GM10266 (cell line): ENCODE data around the gene SMOC1.

Experiments used
- DNase-seq: peaks from one replicate; pipeline ENCODE4 v3.0.0; 2012; ENCODE audit errors: extremely low spot score
- CTCF ChIP-seq: IDR thresholded peaks from 2 replicates; pipeline ENCODE4 v1.5.1; 2012; ENCODE audit warnings: mild to moderate bottlenecking, low read depth; ENCODE audit not compliant: control insufficient read depth, insufficient read depth; ENCODE audit errors: missing control alignments

SMOC1 gene

GRCh38 chr14:69997849-69998248, 118.6 kb downstream of the SMOC1 start:
- DNase-seq: no peak
- no peak for TF ChIP-seq CTCF

GRCh38 chr14:69999261-69999674, 120.1 kb downstream of the SMOC1 start:
- TF ChIP-seq CTCF: no peak

DNA sequence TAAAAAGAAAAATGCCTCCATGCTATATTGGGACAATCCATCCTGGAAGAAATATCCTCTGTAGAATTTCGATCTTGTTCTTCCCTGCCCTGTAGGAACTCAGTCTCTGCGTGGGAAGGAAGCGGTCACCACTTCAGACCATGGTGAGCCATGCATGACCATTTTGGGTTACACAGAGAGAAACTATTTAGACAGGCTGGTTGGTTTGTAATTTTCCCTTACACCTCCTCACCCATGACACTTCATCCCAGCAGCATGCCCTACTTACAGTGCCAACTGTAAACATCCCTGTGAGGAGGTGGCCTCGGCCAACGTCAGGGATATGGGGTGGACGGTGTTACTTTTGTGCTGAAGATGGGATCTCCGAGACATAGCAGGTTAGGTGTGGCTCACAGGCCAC, 121.4 kb downstream of the SMOC1 start:
- TF ChIP-seq CTCF: no peak
- DNase-seq: peak; percentile 22

More at GRCh38 chr14:69999261-69999674, 120.1 kb downstream of the SMOC1 start:
- no peak for DNase-seq

DNA sequence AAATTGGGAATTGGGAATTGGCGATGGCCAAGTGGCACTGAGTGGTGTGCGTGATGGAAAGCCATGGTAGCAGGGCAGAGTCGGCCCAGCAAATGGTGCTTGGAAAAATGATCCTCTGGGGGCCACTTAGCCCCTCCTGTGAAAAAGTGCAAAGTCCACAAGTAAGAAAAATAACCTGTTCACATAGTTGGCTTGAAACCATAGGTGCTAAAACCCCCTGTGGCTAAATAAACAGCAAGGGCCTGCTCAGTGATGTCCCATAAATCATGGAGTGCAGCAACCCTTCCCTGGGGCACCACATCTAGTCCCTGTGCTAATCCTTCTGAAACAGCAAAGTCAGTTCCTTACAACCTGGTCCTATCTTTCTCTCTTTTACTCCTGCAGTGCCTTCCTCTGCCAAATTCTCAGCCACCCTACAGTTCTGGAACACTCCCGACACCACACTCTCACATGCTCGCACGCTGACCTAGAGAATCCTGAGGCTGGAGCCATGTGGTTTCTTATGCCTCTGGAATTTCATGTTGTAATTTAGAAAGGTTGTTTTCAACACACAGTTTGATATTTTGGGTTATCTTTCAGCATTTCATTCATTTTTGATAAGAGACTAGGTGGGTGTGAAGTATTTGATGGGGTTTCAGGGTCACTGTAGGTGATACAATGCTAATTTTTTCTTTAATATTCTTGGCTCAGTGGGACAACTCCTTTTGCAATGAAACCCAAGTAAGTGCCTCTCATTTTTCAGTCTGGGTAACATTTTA, 123.6 kb downstream of the SMOC1 start:
- TF ChIP-seq CTCF: no peak
- no peak for DNase-seq

GRCh38 chr14:70004791-70005190, 125.6 kb downstream of the SMOC1 start:
- no peak for TF ChIP-seq CTCF
- no peak for DNase-seq

- no peak for TF ChIP-seq CTCF
- no peak for DNase-seq
Measured at GRCh38 chr14:70005281-70005805, 126.1 kb downstream of the SMOC1 start.

DNA sequence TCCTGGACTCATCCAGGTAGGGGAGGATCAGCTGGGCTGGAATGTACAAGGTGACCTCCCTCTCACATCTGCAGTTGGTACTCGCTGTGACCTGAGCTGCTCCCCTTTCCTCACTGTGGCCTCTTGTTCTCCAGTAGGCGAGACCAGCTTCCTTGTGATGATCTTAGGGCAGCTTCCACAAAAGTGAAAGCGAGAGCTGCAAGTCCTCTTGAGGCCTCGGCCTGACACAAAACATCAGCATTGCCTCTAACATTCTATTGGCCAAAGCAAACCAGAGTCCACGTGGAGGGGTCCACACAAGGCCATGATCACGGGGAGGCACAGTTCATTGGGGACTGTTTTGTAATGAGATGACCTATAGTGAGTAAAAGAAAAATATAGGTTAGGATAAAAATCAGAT, 127.5 kb downstream of the SMOC1 start:
- DNase-seq: no peak
- no peak for TF ChIP-seq CTCF
